Caco-2 (cell line): ENCODE data around the gene APMAP. TPM values are rescaled to one million over a fixed set of nuclear protein-coding genes. Genes with fewer than 3 reads are reported as not detected.

Experiments used
- BruUV-seq: library from RNA; stranded (reverse); fragments of 400-500 nt; replicated peaks from 2 replicates; lab custom pipeline; 2021; lab: Mats Ljungman, UMichigan
- CTCF ChIA-PET: fragments of 300-600 bp; sonication (Branson Sonifier 250); formaldehyde crosslinking; loops from one replicate; lab custom pipeline; 2022; ENCODE audit warnings: antibody characterized with exemption; lab: Charles Lee
- POLR2A ChIA-PET: fragments of 300-600 bp; sonication (Branson Sonifier 250); formaldehyde crosslinking; loops from one replicate; lab custom pipeline; 2022; ENCODE audit warnings: antibody characterized with exemption; lab: Charles Lee
- DNase-seq, 2 experiments: peaks; one replicate each; pipeline versions ENCODE4 v3.0.0 to v3.0.0-alpha.2; 2020 to 2022
- H3K27me3 ChIP-seq: replicated peaks from 2 replicates; pipeline ENCODE4 v1.6.0; 2011; ENCODE audit warnings: low read length; ENCODE audit not compliant: control insufficient read depth, insufficient read depth
- H3K36me3 ChIP-seq: 2 replicates; pipeline ENCODE4 v1.5.1; 2011; ENCODE audit warnings: low read length; ENCODE audit not compliant: control insufficient read depth, insufficient read depth
- H3K4me1 ChIP-seq: fragments of 250-450 bp; sonication (Bioruptor Pico); 2 replicates; pipeline ENCODE4 v1.5.1; 2020; ENCODE audit warnings: mild to moderate bottlenecking
- H3K4me3 ChIP-seq: 2 replicates; pipeline ENCODE4 v1.5.1; 2011; ENCODE audit warnings: low read depth, mild to moderate bottlenecking, control low read depth, low read length
- H3K9me3 ChIP-seq: fragments of 250-450 bp; sonication (Bioruptor Pico); 2 replicates; pipeline ENCODE4 v1.5.1; 2020; ENCODE audit warnings: mild to moderate bottlenecking, moderate library complexity
- H3K27ac Mint-ChIP-seq: one replicate; pipeline ENCODE4 v1.8.0; 2022; ENCODE audit warnings: mixed read lengths; ENCODE audit not compliant: unreplicated experiment
- H3K27me3 Mint-ChIP-seq: one replicate; pipeline ENCODE4 v1.8.0; 2022; ENCODE audit warnings: mixed read lengths; ENCODE audit not compliant: insufficient read depth, unreplicated experiment
- H3K36me3 Mint-ChIP-seq: one replicate; pipeline ENCODE4 v1.8.0; 2022; ENCODE audit warnings: mild to moderate bottlenecking, mixed read lengths; ENCODE audit not compliant: insufficient read depth, unreplicated experiment
- H3K4me1 Mint-ChIP-seq: one replicate; pipeline ENCODE4 v1.8.0; 2022; ENCODE audit warnings: low read depth, mixed read lengths; ENCODE audit not compliant: unreplicated experiment
- H3K4me3 Mint-ChIP-seq: one replicate; pipeline ENCODE4 v1.8.0; 2022; ENCODE audit warnings: mild to moderate bottlenecking, moderate library complexity, mixed read lengths; ENCODE audit not compliant: unreplicated experiment
- H3K9me3 Mint-ChIP-seq: one replicate; pipeline ENCODE4 v1.8.0; 2022; ENCODE audit warnings: mixed read lengths; ENCODE audit not compliant: unreplicated experiment
- intact Hi-C: fragments of 100-400 bp; cut with micrococcal nuclease; formaldehyde crosslinking; loops from one replicate; pipeline ENCODE4 v1.10.0; 2022; ENCODE audit not compliant: unreplicated experiment
- total RNA-seq: library from RNA; stranded (reverse); gene quantifications from 2 replicates; pipeline ENCODE4 v1.2.3, GENCODE V29; 2022
- TF ChIP-seq, protein P1 (sequence below), 2 experiments: fragments of 200-600 bp in 1 of 2; IDR thresholded peaks; 1 replicate in 1 of 2; 2 replicates in 1 of 2; pipeline versions ENCODE4 v1.5.1 to v1.8.0; 2011 to 2022; ENCODE audit warnings: antibody characterized with exemption in 1 of 2, control low read depth in 1 of 2, inconsistent platforms in 1 of 2, low read depth in 1 of 2, low read length in 1 of 2, mild to moderate bottlenecking in 1 of 2, moderate library complexity in 1 of 2; ENCODE audit not compliant: insufficient read depth in 1 of 2, severe bottlenecking in 1 of 2, unreplicated experiment in 1 of 2

APMAP gene
- total RNA-seq, 1 experiment from 2014 or later = 138 TPM

DNA sequence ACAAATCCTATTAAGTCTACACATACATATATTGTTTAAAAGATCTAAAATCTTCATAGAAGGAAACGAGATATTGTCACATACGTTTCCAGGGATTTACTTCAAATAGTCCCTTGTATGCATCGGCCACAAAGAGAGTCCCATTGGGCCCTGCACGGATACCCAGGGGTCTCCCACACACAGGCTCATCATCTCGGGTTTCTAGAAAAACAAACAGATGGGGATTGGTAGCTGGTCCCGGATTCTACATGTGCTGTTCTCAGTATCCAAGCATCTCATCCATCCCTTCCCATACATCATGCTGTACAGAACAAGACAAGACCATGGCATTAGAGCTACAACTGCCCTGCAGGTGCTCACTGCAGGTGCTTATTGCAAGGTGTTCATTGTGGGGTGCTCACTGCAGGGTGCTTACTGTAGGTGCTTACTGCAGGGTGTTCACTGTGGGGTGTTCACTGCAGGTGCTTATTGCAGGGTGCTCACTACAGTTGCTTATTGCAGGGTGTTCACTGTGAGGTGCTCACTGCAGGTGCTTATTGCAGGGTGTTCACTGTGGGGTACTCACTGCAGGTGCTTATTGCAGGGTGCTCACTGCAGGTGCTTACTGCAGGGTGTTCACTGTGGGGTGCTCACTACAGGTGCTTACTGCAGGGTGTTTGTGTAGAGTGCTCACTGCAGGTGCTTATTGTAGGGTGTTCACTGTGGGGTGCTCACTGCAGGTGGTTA, 21.0 kb downstream of the APMAP start:
- H3K36me3 ChIP-seq = peaks cover 1% of the 10 kb centered on the region
- peaks cover 14% of the 10 kb centered on the region for H3K9me3 Mint-ChIP-seq
- ChIA-PET CTCF (no interaction called here), POLR2A (no interaction called here)
- TF ChIP-seq, protein P1, sequence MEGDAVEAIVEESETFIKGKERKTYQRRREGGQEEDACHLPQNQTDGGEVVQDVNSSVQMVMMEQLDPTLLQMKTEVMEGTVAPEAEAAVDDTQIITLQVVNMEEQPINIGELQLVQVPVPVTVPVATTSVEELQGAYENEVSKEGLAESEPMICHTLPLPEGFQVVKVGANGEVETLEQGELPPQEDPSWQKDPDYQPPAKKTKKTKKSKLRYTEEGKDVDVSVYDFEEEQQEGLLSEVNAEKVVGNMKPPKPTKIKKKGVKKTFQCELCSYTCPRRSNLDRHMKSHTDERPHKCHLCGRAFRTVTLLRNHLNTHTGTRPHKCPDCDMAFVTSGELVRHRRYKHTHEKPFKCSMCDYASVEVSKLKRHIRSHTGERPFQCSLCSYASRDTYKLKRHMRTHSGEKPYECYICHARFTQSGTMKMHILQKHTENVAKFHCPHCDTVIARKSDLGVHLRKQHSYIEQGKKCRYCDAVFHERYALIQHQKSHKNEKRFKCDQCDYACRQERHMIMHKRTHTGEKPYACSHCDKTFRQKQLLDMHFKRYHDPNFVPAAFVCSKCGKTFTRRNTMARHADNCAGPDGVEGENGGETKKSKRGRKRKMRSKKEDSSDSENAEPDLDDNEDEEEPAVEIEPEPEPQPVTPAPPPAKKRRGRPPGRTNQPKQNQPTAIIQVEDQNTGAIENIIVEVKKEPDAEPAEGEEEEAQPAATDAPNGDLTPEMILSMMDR (IDR thresholded peaks at IDR 0.05; ENCODE audit: insufficient read depth in 1 of 2, low read depth in 1 of 2, low read length in 1 of 2, severe bottlenecking in 1 of 2, unreplicated experiment in 1 of 2) = no peak
- no peaks in the 10 kb centered on the region for H3K27me3 ChIP-seq
- no peak overlapping the region for H3K4me3 Mint-ChIP-seq
- BruUV-seq = no TSS peak
- H3K4me1 Mint-ChIP-seq = no peaks in the 10 kb centered on the region
- intact Hi-C loops = no loop called here
- peaks cover 39% of the 10 kb centered on the region for H3K36me3 Mint-ChIP-seq
- H3K4me1 ChIP-seq = no peaks in the 10 kb centered on the region
- H3K9me3 ChIP-seq = 0 out of 2 replicates have a peak, but pooled peaks cover 3% of the 10 kb centered on the region
- DNase-seq = no peak
- no peaks in the 10 kb centered on the region for H3K27me3 Mint-ChIP-seq
- no peak overlapping the region for H3K4me3 ChIP-seq
- no peak overlapping the region for H3K27ac Mint-ChIP-seq

- intact Hi-C loops = no loop called here
- Mint-ChIP-seq H3K27ac (no peak overlapping the region), H3K9me3 (peaks cover 6% of the 10 kb centered on the region), H3K4me3 (no peak overlapping the region), H3K36me3 (peaks cover 39% of the 10 kb centered on the region), H3K27me3 (no peaks in the 10 kb centered on the region), H3K4me1 (no peaks in the 10 kb centered on the region)
- Histone ChIP-seq H3K9me3 (0 out of 2 replicates have a peak, but pooled peaks cover 2% of the 10 kb centered on the region), H3K36me3 (peaks cover 1% of the 10 kb centered on the region), H3K4me3 (no peak overlapping the region), H3K27me3 (no peaks in the 10 kb centered on the region), H3K4me1 (no peaks in the 10 kb centered on the region)
- DNase-seq = no peak
- POLR2A ChIA-PET = no interaction called here
- CTCF ChIA-PET = no interaction called here
- no TSS peak for BruUV-seq
- TF ChIP-seq, protein P1 (IDR thresholded peaks at IDR 0.05; ENCODE audit: insufficient read depth in 1 of 2, low read depth in 1 of 2, low read length in 1 of 2, severe bottlenecking in 1 of 2, unreplicated experiment in 1 of 2) = no peak
Measured at GRCh38 chr20:24970754-24971153, 21.8 kb downstream of the APMAP start.

DNA sequence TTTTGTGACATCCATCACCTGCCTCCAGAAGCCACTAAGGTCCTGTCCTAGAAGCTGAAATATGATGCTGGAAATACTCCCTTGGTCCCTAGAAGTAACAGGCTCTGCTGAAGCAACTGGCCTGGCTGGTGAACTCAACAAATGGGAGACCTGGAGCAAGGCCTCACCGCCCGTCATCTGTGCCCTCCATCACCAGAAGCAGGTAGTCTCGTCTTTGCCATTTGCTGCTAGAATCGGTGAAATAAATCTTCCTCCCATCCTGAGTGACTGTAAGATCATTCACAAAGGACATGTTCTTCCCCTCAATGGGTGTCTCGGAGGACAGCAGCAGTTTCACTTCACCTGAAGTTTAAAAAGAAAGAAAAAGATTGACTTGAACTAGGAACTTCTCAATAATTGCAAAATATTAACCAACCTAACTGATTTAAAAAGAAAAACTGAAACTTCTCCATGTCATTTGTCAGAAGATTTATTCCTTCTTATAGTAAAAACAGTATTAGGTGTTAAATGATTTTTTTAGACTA, 22.5 kb downstream of the APMAP start:
- no peaks in the 10 kb centered on the region for H3K4me1 ChIP-seq
- no peak overlapping the region for H3K4me3 ChIP-seq
- H3K36me3 Mint-ChIP-seq = peaks cover 39% of the 10 kb centered on the region
- no peaks in the 10 kb centered on the region for H3K27me3 ChIP-seq
- no peak overlapping the region for H3K27ac Mint-ChIP-seq
- BruUV-seq = no TSS peak
- CTCF ChIA-PET = no interaction called here
- DNase-seq = no peak
- H3K9me3 ChIP-seq = no peaks in the 10 kb centered on the region
- TF ChIP-seq, protein P1 (IDR thresholded peaks at IDR 0.05; ENCODE audit: insufficient read depth in 1 of 2, low read depth in 1 of 2, low read length in 1 of 2, severe bottlenecking in 1 of 2, unreplicated experiment in 1 of 2) = no peak
- peaks cover 1% of the 10 kb centered on the region for H3K36me3 ChIP-seq
- H3K9me3 Mint-ChIP-seq = no peaks in the 10 kb centered on the region
- no peaks in the 10 kb centered on the region for H3K4me1 Mint-ChIP-seq
- no peak overlapping the region for H3K4me3 Mint-ChIP-seq
- POLR2A ChIA-PET = no interaction called here
- intact Hi-C loops = no loop called here
- H3K27me3 Mint-ChIP-seq = no peaks in the 10 kb centered on the region
